HEK293 (cell line): ENCODE data around the gene CTBP2.

ENCODE experiments used
- CTCF ChIA-PET: fragments of 350-600 bp; formaldehyde crosslinking; extraction: SDS; loops from one replicate; lab custom pipeline; 2021; ENCODE audit warnings: antibody characterized with exemption; lab: Yijun Ruan, JAX
- POLR2A ChIA-PET: fragments of 300-600 bp; formaldehyde crosslinking; extraction: SDS; loops from one replicate; lab custom pipeline; 2020; ENCODE audit warnings: antibody characterized with exemption, inconsistent platforms; lab: Yijun Ruan, JAX
- H3K27ac ChIP-seq: fragments of 200-500 bp; sonication (Bioruptor generic); 2 replicates; pipeline ENCODE4 v1.5.1; 2014; ENCODE audit warnings: low read depth, low read length, control low read depth, inconsistent platforms; ENCODE audit errors: extremely low read depth
- H3K36me3 ChIP-seq, 2 experiments: fragments of 200-500 bp in 1 of 2; sonication (Bioruptor generic) in 1 of 2; 1 replicate in 1 of 2; 2 replicates in 1 of 2; pipeline ENCODE4 v1.5.1; 2014 to 2017; ENCODE audit warnings: inconsistent platforms in 2 of 2, low read length in 2 of 2; ENCODE audit not compliant: control insufficient read depth in 2 of 2, insufficient read depth in 1 of 2
- H3K4me1 ChIP-seq: fragments of 200-500 bp; sonication (Bioruptor generic); 2 replicates; pipeline ENCODE4 v1.5.1; 2014; ENCODE audit warnings: mild to moderate bottlenecking, low read length, inconsistent platforms; ENCODE audit not compliant: control insufficient read depth, insufficient read depth
- H3K4me3 ChIP-seq: 2 replicates; pipeline ENCODE4 v1.5.1; 2011; ENCODE audit warnings: low read depth, mild to moderate bottlenecking, control low read depth, low read length, moderate library complexity
- H3K9me3 ChIP-seq: fragments of 200-500 bp; sonication (Bioruptor generic); 2 replicates; pipeline ENCODE4 v1.5.1; 2014; ENCODE audit warnings: low read depth, low read length, inconsistent platforms; ENCODE audit not compliant: control insufficient read depth, insufficient read depth
- HOXD13 ChIP-seq: sonication (generic); formaldehyde crosslinking; IDR thresholded peaks from 2 replicates; pipeline ENCODE4 v1.8.0; 2022; ENCODE audit warnings: missing genetic modification reagents, borderline replicate concordance
- KLF17 ChIP-seq: fragments of 450-650 bp; formaldehyde crosslinking; IDR thresholded peaks from 2 replicates; pipeline ENCODE4 v1.5.1; 2016; ENCODE audit warnings: missing biosample characterization, missing genetic modification characterization
- MYNN ChIP-seq: fragments of 450-650 bp; formaldehyde crosslinking; IDR thresholded peaks from 2 replicates; pipeline ENCODE4 v1.5.1; 2016; ENCODE audit warnings: missing biosample characterization, missing genetic modification characterization, borderline replicate concordance
- OSR2 ChIP-seq: fragments of 450-650 bp; formaldehyde crosslinking; IDR thresholded peaks from 2 replicates; pipeline ENCODE4 v1.5.1; 2016; ENCODE audit warnings: missing biosample characterization, missing genetic modification characterization
- ZBTB20 ChIP-seq: fragments of 450-650 bp; formaldehyde crosslinking; IDR thresholded peaks from 2 replicates; pipeline ENCODE4 v1.5.1; 2016; ENCODE audit warnings: missing biosample characterization, missing genetic modification characterization
- ZNF157 ChIP-seq: fragments of 450-650 bp; formaldehyde crosslinking; IDR thresholded peaks from 2 replicates; pipeline ENCODE4 v1.5.1; 2016; ENCODE audit warnings: missing biosample characterization, missing genetic modification characterization
- ZNF302 ChIP-seq: fragments of 450-650 bp; formaldehyde crosslinking; IDR thresholded peaks from 2 replicates; pipeline ENCODE4 v1.5.1; 2016; ENCODE audit warnings: missing biosample characterization, missing genetic modification characterization, low read depth
- ZNF513 ChIP-seq: fragments of 450-650 bp; IDR thresholded peaks from 2 replicates; pipeline ENCODE4 v1.5.1; 2018; ENCODE audit warnings: missing biosample characterization, missing genetic modification characterization
- ZNF600 ChIP-seq: fragments of 450-650 bp; formaldehyde crosslinking; IDR thresholded peaks from 2 replicates; pipeline ENCODE4 v1.5.1; 2016; ENCODE audit warnings: missing biosample characterization, missing genetic modification characterization

The CTBP2 gene

GRCh38 chr10:124936813-124937212, 223.6 kb downstream of the CTBP2 start:
- H3K9me3 ChIP-seq: no peaks in the 10 kb centered on the region
- TF ChIP-seq OSR2 (peak; percentile 47; the same call in 1 of the 2 replicates), HOXD13 (CRISPR knock-in tag) (no peak), ZNF302 (tag by site-specific recombination) (no peak), ZNF600 (tag by site-specific recombination) (0 out of 2 replicates have a peak, but pooled peaks have one; percentile 16)
- CTCF ChIA-PET: no interaction called here
- POLR2A ChIA-PET: interaction anchor here (0.7 kb wide), 3 partner anchors 29 to 251 kb away, joined by 3 to 6 read pairs (median 3); no protein-coding TSS in a partner anchor
- no peaks in the 10 kb centered on the region for H3K36me3 ChIP-seq
- H3K4me1 ChIP-seq: peaks cover 7% of the 10 kb centered on the region
- no peak overlapping the region for H3K27ac ChIP-seq
- no peak overlapping the region for H3K4me3 ChIP-seq

- peaks cover 7% of the 10 kb centered on the region for H3K4me1 ChIP-seq
- no peaks in the 10 kb centered on the region for H3K9me3 ChIP-seq
- H3K27ac ChIP-seq: no peak overlapping the region
- POLR2A ChIA-PET: no interaction called here
- H3K4me3 ChIP-seq: no peak overlapping the region
- H3K36me3 ChIP-seq: no peaks in the 10 kb centered on the region; a peak in 1 of 3 replicates
- CTCF ChIA-PET: no interaction called here
- no peak for TF ChIP-seq ZBTB20 (tag by site-specific recombination)
- TF ChIP-seq MYNN (tag by site-specific recombination): no peak
- TF ChIP-seq ZNF157 (tag by site-specific recombination): no peak
- 0 out of 2 replicates have a peak, but pooled peaks have one; percentile 44 for TF ChIP-seq KLF17 (tag by site-specific recombination)
- no peak for TF ChIP-seq ZNF513
Observed at GRCh38 chr10:124935946-124936345, 224.4 kb downstream of the CTBP2 start.
